Caco-2 (cell line): ENCODE data around the gene SLC16A9. TPM values are rescaled to one million over a fixed set of nuclear protein-coding genes. Genes with fewer than 3 reads are reported as not detected.
"Not testable (repeated sequence)": the region's sequence is repeated elsewhere in the genome, so short reads cannot be mapped to it uniquely, and the experiment has no call there.

Experiments
- BruUV-seq: library from RNA; stranded (reverse); fragments of 400-500 nt; replicated peaks from 2 replicates; lab custom pipeline; 2021; lab: Mats Ljungman, UMichigan
- CTCF ChIA-PET: fragments of 300-600 bp; sonication (Branson Sonifier 250); formaldehyde crosslinking; loops from one replicate; lab custom pipeline; 2022; ENCODE audit warnings: antibody characterized with exemption; lab: Charles Lee
- POLR2A ChIA-PET: fragments of 300-600 bp; sonication (Branson Sonifier 250); formaldehyde crosslinking; loops from one replicate; lab custom pipeline; 2022; ENCODE audit warnings: antibody characterized with exemption; lab: Charles Lee
- DNase-seq, 2 experiments: peaks; one replicate each; pipeline versions ENCODE4 v3.0.0 to v3.0.0-alpha.2; 2020 to 2022
- H3K27me3 ChIP-seq: replicated peaks from 2 replicates; pipeline ENCODE4 v1.6.0; 2011; ENCODE audit warnings: low read length; ENCODE audit not compliant: control insufficient read depth, insufficient read depth
- H3K36me3 ChIP-seq: 2 replicates; pipeline ENCODE4 v1.5.1; 2011; ENCODE audit warnings: low read length; ENCODE audit not compliant: control insufficient read depth, insufficient read depth
- H3K4me1 ChIP-seq: fragments of 250-450 bp; sonication (Bioruptor Pico); 2 replicates; pipeline ENCODE4 v1.5.1; 2020; ENCODE audit warnings: mild to moderate bottlenecking
- H3K4me3 ChIP-seq: 2 replicates; pipeline ENCODE4 v1.5.1; 2011; ENCODE audit warnings: low read depth, mild to moderate bottlenecking, control low read depth, low read length
- H3K9me3 ChIP-seq: fragments of 250-450 bp; sonication (Bioruptor Pico); 2 replicates; pipeline ENCODE4 v1.5.1; 2020; ENCODE audit warnings: mild to moderate bottlenecking, moderate library complexity
- H3K27ac Mint-ChIP-seq: one replicate; pipeline ENCODE4 v1.8.0; 2022; ENCODE audit warnings: mixed read lengths; ENCODE audit not compliant: unreplicated experiment
- H3K27me3 Mint-ChIP-seq: one replicate; pipeline ENCODE4 v1.8.0; 2022; ENCODE audit warnings: mixed read lengths; ENCODE audit not compliant: insufficient read depth, unreplicated experiment
- H3K36me3 Mint-ChIP-seq: one replicate; pipeline ENCODE4 v1.8.0; 2022; ENCODE audit warnings: mild to moderate bottlenecking, mixed read lengths; ENCODE audit not compliant: insufficient read depth, unreplicated experiment
- H3K4me1 Mint-ChIP-seq: one replicate; pipeline ENCODE4 v1.8.0; 2022; ENCODE audit warnings: low read depth, mixed read lengths; ENCODE audit not compliant: unreplicated experiment
- H3K4me3 Mint-ChIP-seq: one replicate; pipeline ENCODE4 v1.8.0; 2022; ENCODE audit warnings: mild to moderate bottlenecking, moderate library complexity, mixed read lengths; ENCODE audit not compliant: unreplicated experiment
- H3K9me3 Mint-ChIP-seq: one replicate; pipeline ENCODE4 v1.8.0; 2022; ENCODE audit warnings: mixed read lengths; ENCODE audit not compliant: unreplicated experiment
- CTCF ChIP-seq, 2 experiments: fragments of 200-600 bp in 1 of 2; IDR thresholded peaks; 1 replicate in 1 of 2; 2 replicates in 1 of 2; pipeline versions ENCODE4 v1.5.1 to v1.8.0; 2011 to 2022; ENCODE audit warnings: antibody characterized with exemption in 1 of 2, control low read depth in 1 of 2, inconsistent platforms in 1 of 2, low read depth in 1 of 2, low read length in 1 of 2, mild to moderate bottlenecking in 1 of 2, moderate library complexity in 1 of 2; ENCODE audit not compliant: insufficient read depth in 1 of 2, severe bottlenecking in 1 of 2, unreplicated experiment in 1 of 2
- intact Hi-C: fragments of 100-400 bp; cut with micrococcal nuclease; formaldehyde crosslinking; loops from one replicate; pipeline ENCODE4 v1.10.0; 2022; ENCODE audit not compliant: unreplicated experiment
- total RNA-seq: library from RNA; stranded (reverse); gene quantifications from 2 replicates; pipeline ENCODE4 v1.2.3, GENCODE V29; 2022

Gene SLC16A9
- total RNA-seq, 1 experiment from 2014 or later, result 0.45 TPM

GRCh38 chr10:59668096-59668495 is 41.6 kb downstream of the SLC16A9 start:
- ChIA-PET CTCF (no interaction called here), POLR2A (no interaction called here)
- H3K36me3 ChIP-seq, result no peaks in the 10 kb centered on the region
- DNase-seq, result no peak
- Mint-ChIP-seq H3K9me3 (no peaks in the 10 kb centered on the region), H3K4me1 (no peaks in the 10 kb centered on the region), H3K27me3 (peaks cover 3% of the 10 kb centered on the region), H3K4me3 (no peak overlapping the region), H3K36me3 (no peaks in the 10 kb centered on the region), H3K27ac (no peak overlapping the region)
- no peaks in the 10 kb centered on the region for H3K27me3 ChIP-seq
- intact Hi-C loops, result no loop called here
- H3K9me3 ChIP-seq, result peaks cover 6% of the 10 kb centered on the region
- H3K4me3 ChIP-seq, result no peak overlapping the region
- no TSS peak for BruUV-seq
- no peaks in the 10 kb centered on the region for H3K4me1 ChIP-seq
- TF ChIP-seq CTCF (IDR thresholded peaks at IDR 0.05; ENCODE audit: insufficient read depth in 1 of 2, low read depth in 1 of 2, low read length in 1 of 2, severe bottlenecking in 1 of 2, unreplicated experiment in 1 of 2), result no peak

DNA sequence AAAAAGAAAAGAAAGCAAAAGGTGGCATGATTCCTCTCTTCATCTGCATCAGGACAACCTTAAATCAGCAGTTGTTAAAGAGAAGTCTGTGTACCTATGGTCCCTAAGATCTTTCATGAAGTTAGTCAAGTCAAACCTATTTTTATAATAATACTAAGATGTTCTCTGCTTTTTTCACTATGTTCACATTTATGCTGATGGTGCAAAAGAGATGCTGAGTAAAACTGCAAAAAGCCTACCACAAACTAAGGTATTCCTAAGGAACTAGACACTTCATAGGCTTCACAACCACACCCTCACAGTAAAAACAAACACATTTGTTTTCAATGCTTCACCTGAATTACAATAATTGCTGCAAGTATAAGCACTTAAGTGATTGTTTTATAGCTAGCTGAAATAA is 43.3 kb downstream of the SLC16A9 start:
- H3K27me3 Mint-ChIP-seq, result peaks cover 3% of the 10 kb centered on the region

GRCh38 chr10:59663213-59663612 is 46.4 kb downstream of the SLC16A9 start:
- H3K36me3 ChIP-seq, H3K9me3 ChIP-seq, H3K4me3 Mint-ChIP-seq, H3K4me1 Mint-ChIP-seq, H3K4me3 ChIP-seq, H3K36me3 Mint-ChIP-seq, H3K27me3 ChIP-seq, intact Hi-C loops, POLR2A ChIA-PET, H3K4me1 ChIP-seq, H3K27ac Mint-ChIP-seq, DNase-seq, BruUV-seq, H3K27me3 Mint-ChIP-seq: not testable (repeated sequence)
- CTCF ChIA-PET, result interaction anchor here (0.6 kb wide), 1 partner anchor 1405 kb away, joined by 4 read pairs; no protein-coding TSS in a partner anchor
- H3K9me3 Mint-ChIP-seq, result peaks cover 10% of the 10 kb centered on the region

More for the DNA sequence above, 43.3 kb downstream of the SLC16A9 start:
- DNase-seq, result no peak
- no peaks in the 10 kb centered on the region for H3K36me3 Mint-ChIP-seq
- Histone ChIP-seq H3K27me3 (no peaks in the 10 kb centered on the region), H3K4me3 (no peak overlapping the region), H3K36me3 (no peaks in the 10 kb centered on the region), H3K4me1 (no peaks in the 10 kb centered on the region), H3K9me3 (peaks cover 6% of the 10 kb centered on the region)
- ChIA-PET CTCF (no interaction called here), POLR2A (no interaction called here)
- H3K27ac Mint-ChIP-seq, result no peak overlapping the region
- BruUV-seq, result no TSS peak
- no peaks in the 10 kb centered on the region for H3K9me3 Mint-ChIP-seq
- TF ChIP-seq CTCF (IDR thresholded peaks at IDR 0.05; ENCODE audit: insufficient read depth in 1 of 2, low read depth in 1 of 2, low read length in 1 of 2, severe bottlenecking in 1 of 2, unreplicated experiment in 1 of 2), result no peak
- intact Hi-C loops, result no loop called here
- no peaks in the 10 kb centered on the region for H3K4me1 Mint-ChIP-seq
- H3K4me3 Mint-ChIP-seq, result no peak overlapping the region

DNA sequence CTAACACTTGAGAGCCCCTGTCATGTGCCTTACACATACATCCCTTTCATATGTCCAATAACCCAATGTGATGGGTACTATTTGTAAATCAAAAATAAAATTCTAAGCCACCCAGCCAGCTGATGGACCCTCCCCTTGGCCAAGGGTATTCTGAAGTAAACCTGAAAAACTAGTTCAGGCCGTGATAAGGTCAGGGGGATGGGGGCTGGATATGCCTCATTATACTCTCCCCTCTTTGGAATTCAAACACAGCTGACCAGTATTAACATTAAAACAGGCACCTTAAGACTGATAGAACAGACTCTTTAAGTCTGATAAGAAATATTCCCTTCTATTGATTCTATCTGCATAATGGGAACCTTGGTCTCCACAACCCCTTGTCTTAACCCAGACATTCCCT is 51.9 kb downstream of the SLC16A9 start:
- Mint-ChIP-seq H3K36me3 (no peaks in the 10 kb centered on the region), H3K4me3 (no peak overlapping the region), H3K27me3 (peaks cover 2% of the 10 kb centered on the region), H3K4me1 (peaks cover 15% of the 10 kb centered on the region), H3K9me3 (peaks cover 10% of the 10 kb centered on the region), H3K27ac (peak overlapping the region; percentile 11)
- BruUV-seq, result no TSS peak
- Histone ChIP-seq H3K27me3 (no peaks in the 10 kb centered on the region), H3K36me3 (no peaks in the 10 kb centered on the region), H3K4me3 (no peak overlapping the region), H3K9me3 (no peaks in the 10 kb centered on the region), H3K4me1 (peaks cover 10% of the 10 kb centered on the region)
- peak in 1 of 2 experiments; percentile 28 for DNase-seq
- ChIA-PET CTCF (no interaction called here), POLR2A (no interaction called here)
- TF ChIP-seq CTCF (IDR thresholded peaks at IDR 0.05; ENCODE audit: insufficient read depth in 1 of 2, low read depth in 1 of 2, low read length in 1 of 2, severe bottlenecking in 1 of 2, unreplicated experiment in 1 of 2), result no peak
- intact Hi-C loops, result no loop called here
